GM18505 (cell line): Measurements from ENCODE around the gene ACTR3C.
"Not testable (repeated sequence)": the region's sequence is repeated elsewhere in the genome, so short reads cannot be mapped to it uniquely, and the experiment has no call there.

ENCODE experiments used
- ATAC-seq: cut with Tn5 transposase; IDR thresholded peaks from one replicate; pipeline ENCODE4 v1.9.1; 2021; ENCODE audit not compliant: unreplicated experiment

The ACTR3C gene

GRCh38 chr7:150271898-150272297, 51.4 kb downstream of the ACTR3C start:
- ATAC-seq, result not testable (repeated sequence)

DNA sequence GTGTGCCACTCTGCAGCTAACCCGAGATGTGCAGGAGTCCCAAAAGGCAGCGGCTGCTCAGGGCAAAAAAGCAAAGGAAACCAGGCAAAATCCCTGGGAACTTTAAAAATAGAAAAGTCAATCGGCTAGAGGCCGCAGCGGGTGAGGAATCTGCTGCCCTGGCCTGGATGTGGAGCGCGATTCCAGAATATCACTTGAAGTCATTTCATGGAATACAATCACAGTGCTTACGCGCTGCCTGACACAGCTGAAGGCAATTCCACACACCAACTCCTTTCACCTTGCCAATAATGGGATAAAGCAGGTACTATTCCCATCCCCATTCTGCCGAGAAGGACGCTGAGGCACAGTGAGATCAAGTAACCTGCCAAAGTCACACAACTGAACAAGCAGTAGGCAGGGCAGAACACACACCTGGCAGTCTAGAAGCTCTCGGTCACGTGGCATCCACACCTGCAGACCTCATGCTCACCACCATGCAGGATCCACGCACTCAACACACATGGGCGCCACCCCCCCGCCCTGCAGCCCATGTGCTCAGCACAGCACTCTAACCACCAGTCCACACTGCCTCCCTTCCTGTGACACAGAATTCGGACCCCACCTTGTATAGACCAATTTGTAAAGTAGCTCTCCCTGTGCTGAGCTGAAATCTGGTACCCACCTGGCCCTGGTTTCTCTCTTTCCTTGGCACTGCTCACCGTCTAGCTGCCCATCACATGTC, 53.1 kb downstream of the ACTR3C start:
- ATAC-seq, result not testable (repeated sequence)

DNA sequence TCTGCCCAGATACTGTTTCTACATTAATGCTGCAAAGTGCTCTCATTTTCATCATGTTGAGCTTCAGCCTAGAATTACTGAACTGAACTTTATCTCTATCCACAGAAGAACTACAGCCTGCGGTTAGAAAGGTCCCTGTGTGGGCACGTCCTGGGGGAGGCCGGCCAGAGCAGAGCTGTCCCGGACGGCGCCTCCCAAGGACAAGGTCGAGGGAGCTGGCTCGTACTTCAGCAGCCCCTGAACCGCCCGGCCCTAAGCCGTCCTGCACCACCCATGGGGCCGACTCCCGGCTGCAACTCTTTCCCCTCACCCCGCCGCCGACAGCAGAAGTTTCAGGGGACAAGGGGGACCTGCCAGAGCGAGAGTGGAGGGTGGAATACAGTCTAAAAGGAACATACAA, 54.5 kb downstream of the ACTR3C start:
- not testable (repeated sequence) for ATAC-seq

DNA sequence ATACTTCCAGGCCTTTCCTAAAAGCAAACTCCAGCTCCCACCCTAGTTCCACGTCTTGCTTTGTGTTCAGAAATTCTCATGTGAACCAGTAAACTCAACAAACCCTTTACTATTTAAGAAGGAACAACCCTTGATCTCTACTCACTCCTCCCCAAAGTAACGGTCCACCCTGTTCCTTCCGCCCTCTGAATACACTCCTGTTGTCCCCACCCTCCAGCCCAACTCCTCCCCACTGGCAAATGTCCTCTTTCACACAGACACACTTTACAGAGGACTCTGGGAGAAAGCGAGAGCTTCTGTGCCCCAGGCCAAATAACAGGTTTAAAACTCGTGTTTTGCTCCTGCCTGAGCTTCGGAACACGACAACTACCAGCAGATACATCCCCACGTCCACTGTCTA, 55.1 kb downstream of the ACTR3C start:
- not testable (repeated sequence) for ATAC-seq

GRCh38 chr7:150266953-150267665, 56.2 kb downstream of the ACTR3C start:
- not testable (repeated sequence) for ATAC-seq

DNA sequence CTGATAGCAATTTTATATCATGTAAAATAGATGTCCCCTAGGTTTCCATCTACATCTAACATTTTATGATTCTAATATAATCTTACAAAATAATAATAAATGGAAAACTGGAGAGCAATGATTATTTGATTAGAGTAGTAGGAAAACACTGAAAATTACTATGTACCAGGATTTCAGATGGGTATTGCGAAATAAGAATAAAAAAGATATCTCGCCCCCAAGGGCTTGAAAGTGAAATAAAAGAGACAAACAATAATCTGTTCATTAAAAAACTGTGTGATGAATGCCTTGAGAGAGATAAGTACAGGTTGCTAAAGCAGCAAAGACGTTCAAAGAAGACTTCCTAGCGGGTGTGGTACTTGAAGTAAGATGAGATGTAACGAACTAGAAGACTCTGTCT, 60.7 kb downstream of the ACTR3C start:
- not testable (repeated sequence) for ATAC-seq

DNA sequence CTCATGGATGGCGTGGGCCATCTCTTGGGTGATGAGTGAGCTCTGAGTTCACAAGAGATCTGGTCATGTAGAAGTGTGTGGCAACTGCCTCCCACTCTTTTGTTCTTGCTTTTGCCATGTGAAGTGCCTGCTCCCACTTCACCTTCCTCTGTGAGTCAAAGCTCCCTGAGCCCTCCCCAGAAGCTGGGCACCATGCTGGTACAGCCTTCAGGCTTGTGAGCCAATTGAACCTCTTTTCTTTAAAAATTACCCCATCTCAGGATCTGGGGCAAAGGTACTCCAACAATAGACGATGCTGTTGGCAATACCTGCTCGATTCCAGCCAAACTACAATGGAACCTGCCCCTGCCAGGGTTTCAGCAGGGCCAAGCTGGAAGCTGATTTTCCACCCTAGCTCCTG, 75.6 kb downstream of the ACTR3C start:
- ATAC-seq, result not testable (repeated sequence)

DNA sequence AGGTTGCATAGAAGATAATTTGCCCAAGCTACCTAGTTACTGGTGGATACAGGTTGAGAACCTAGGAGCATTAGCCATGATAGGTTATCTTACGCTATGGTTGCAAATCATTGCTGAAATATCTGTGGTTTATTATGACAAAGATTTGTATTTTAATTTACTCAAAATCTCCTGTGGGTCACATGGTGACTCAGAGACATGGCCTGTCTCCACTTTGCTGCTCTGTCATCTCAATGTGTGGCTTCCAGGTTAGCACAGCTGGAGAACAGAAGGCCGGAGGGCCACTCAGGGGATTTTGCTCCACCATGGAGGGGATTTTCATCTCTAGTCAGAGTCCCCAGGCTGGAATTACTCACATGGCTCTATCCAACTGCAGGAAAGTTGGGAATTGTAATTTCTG, 78.1 kb downstream of the ACTR3C start:
- ATAC-seq, result not testable (repeated sequence)

DNA sequence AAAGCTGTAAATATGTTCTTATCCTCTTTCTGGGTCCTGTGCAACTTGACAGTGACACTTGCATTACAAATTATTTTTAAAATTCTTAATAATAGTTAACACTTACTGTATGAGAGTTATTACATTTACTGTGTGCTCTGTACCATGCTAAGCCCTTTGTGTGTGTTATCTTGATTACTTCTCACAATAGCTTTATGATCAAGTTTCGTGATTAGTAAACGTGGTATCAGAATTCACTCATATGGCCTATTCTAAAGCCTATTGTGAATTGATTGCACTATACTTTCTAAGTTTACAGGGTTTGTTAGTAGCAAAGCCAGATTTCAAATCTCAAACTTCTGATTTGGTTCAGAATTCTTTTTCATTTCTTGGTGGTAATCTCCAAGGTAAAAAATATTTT, 80.4 kb downstream of the ACTR3C start:
- not testable (repeated sequence) for ATAC-seq

DNA sequence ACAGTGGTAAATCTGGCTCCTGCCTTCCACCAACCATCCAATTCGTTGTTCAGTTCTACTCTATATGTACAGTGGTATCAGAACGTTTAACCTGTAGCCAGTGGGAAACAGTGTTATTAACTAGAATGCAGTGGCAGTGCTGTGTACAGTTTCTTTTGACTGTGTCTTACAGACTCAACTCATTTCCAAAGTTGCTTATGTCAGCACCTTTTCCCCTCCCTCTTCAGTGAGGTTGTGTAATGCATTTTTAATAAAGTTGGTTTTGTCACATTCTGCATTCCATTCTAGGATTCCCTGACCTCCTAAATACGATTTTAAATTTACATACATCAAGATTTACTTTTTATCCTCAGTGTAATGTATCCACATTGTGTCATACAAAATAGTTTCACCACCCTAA, 97.9 kb downstream of the ACTR3C start:
- ATAC-seq, result not testable (repeated sequence)

DNA sequence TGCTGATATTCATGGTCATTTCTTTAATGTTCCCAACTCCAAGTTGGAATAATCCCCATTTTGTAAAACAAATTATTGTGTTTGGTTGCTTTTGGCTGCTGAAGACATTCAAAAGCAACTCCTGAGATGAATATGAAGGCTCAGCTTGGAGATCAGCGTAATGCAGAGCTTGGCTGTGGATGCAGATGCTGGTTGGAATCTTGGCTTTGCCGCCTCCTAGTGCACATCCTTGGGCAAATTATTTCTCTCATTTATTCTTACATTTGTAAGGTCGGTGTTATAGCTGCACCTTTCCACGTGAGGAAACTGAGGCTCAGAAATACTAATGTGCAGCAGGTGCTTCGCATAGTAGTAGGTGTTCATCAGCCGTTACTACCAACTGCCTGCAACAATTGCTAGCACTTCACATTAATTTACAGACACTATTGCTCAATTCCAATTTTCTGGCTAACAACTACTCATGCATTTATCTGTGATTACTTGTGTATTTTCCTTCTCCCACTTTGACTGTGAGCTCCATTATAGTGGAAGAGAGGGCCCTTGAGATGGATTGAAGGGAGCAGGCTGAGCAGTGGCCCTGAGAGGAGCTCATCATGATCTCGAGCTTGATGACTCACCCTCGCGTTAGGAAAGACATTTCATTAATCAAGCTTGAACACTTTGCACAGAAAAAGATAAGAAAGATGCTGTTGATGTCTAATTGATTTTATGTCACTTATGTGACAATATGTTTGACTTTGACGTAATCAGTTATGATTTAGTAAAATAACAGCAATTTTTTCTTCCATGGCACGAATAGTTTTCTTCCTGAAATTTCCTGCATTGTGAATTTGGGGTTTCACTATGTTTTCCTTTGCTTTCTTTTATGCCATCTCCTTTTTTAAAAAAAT, 101.0 kb downstream of the ACTR3C start:
- not testable (repeated sequence) for ATAC-seq

GRCh38 chr7:150220673-150221181, 102.6 kb downstream of the ACTR3C start:
- ATAC-seq, result not testable (repeated sequence)

DNA sequence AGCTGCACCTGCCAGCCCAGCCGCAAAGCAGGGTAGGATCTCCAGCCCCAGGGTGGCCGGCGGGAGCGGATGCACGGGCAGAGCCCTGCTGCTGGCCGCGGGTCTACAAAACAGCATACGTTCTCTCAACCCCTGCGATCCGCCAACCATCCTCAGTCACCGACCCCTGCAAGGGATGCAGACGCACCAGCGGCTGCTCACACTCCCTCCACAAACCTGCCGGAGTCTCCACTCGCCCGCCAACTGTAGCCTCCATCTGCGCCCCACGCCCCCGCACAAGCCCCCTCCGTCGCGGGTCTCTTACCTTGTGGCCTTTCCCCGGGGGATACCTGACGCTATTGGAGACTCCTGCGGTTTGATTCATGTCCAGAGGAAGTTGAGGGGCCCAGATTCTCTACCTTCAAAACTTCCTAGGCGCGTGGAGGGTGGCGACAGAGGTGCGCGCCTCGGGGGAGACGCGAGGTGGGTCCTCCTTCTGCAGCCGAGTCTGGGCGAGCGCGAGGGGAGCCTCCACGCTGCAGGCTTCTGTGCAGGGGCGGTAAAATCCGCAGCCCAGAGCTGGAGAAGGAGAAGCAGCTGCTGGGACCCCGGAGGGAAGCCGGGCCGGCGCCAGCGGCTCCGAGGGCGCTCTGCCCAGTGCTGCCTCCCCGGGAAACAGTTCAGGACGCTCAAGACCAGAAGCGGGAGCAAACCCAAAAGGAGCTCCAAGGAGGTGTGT, 103.2 kb downstream of the ACTR3C start:
- not testable (repeated sequence) for ATAC-seq

DNA sequence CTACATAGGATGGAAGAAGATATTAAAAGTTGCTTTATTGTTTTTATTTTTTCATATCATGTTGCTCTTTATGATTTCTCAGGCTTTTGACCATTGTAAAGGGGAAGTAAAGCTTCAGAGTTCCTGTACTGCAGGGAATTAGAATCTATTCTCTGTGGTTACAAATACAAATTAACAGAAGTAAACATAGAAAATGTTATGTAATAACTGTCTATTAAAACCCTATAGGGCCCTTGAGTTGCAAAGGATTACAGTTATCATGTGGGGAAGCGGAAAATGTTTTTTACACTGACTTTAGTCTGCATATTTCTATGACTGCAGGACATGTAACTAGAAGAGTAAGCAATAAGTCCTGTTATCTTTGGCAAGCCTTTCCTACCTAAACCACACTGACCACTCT, 116.5 kb downstream of the ACTR3C start:
- not testable (repeated sequence) for ATAC-seq

DNA sequence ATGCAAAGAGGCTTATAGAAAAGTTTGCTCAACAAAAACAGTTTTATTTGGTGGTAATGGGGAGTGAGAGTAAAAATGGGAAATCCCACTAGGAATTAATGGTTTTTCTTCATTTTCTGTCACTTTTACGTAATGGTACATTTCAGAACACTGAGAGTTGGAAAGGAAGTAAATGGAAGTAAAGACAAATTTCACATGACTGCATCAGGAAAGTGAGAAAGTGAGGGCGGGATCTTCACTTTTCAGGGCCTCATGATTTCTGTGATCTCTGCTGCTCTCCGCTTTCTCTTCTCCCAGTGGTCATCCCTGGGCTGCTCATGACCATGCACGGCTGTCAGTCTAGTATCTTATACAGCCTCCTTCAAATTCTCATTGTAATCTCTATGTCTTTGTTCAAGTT, 117.5 kb downstream of the ACTR3C start:
- not testable (repeated sequence) for ATAC-seq

DNA sequence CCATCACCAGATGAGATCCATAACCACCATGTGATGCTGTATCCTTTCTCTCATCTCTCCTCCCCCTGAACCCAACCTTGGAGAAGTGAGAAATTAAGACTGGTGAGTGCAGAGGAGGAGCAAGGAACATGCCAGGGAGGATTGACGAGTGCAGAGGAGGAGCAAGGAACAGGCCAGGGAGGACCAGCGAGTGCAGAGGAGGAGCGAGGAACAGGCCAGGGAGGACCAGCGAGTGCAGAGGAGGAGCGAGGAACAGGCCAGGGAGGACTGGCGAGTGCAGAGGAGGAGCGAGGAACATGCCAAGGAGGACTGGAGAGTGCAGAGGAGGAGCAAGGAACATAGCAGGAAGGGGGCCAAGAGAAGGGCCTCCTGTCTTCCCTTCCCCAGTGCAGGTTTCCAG, 118.8 kb downstream of the ACTR3C start:
- not testable (repeated sequence) for ATAC-seq

DNA sequence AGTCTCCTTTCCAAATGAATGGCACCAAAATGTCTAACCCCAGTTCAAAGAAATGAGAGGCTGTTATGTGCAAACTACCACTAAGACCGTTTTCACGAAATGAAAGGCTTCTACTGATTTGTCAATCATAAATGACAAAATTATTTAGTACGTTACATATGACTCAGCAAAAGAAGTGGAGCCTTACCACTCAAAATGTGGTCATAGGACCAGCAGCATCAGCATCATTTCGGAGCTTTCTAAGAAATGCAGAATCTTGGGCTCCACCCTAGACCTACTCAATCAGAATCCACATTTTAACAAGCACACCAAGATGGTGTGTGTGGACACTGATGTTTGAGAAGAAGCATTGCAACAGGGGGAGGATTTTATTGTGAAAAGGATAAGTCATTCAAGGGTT, 120.5 kb downstream of the ACTR3C start:
- not testable (repeated sequence) for ATAC-seq
